ENCODE data around the gene GLS2.
"Not testable (repeated sequence)": the region's sequence is repeated elsewhere in the genome, so short reads cannot be mapped to it uniquely, and the experiment has no call there.

The GLS2 gene

DNA sequence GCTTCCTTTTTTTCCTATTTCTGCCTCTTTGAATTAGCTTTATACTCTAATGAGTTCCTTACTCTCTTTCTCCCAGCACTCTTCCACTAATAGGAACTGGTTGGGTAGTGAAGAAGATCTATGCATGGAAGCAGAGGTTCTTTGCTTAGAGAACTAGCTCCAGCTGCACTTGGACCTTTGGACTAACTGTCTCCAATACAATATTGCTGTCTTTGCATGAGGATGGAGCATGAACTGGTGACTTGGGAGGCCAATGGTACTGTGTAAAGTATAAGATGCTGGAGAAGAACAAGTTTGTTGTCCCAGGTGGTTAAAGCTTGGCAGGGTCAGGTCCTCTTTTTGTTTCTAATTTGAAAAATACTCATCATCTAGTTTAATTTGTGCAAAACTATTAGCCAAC, 2.4 kb upstream of the GLS2 start:
- no peak for DNase-seq

DNA sequence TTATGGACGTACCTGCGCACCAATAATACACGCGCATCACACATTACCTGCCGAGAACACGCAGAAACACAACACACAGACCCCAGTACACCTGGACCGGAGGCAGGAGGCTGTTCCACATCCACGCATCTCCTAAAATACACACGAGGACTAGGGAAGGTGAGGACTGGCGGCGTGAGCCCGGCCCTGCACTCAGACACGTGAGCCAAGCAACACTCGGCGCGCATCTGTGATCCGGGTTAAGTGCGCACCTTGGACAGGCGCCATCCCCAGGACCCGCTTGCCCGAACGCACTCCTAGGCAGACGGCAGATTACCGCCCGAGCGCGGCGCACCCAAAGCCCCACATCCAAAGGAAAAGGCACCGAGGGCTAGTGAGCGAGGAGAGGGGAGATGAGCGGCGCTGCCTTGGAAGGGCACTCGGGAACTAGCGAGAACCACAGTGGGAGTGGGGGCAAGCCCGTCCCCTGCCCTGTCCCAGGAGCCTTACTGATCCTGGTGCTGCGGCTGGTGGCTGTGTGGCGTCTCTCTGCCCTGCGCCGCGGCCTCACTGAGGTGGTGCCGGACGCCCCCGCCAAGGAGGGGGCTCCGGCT, 417 bp downstream of the GLS2 start:
- no peak for DNase-seq

DNA sequence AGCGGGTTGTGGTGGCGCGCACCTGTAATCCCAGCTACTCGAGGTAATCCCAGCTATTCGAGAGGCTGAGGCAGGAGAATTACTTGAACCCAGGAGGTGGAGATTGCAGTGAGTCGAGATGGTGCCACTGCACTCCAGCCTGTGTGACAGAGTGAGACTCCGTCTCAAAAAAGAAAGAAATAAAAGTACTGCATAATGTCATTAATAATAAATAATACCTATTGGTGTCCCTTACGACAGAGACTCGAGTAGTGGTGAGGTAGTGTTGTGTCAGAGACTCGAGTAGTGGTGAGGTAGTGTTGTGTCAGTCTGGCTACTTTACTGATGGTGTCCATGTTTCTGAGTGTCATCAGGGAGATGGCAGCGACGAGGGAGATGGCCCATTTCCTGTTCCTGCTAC, 1.3 kb downstream of the GLS2 start:
- DNase-seq, result no peak

GRCh38 chr12:56484566-56484965, 3.4 kb downstream of the GLS2 start:
- no peak for DNase-seq

- DNase-seq, result no peak
Measured at GRCh38 chr12:56479625-56480024, 8.3 kb downstream of the GLS2 start.

- DNase-seq, result no peak
Measured at GRCh38 chr12:56477521-56478225, 10.3 kb downstream of the GLS2 start.

- DNase-seq, result no peak
Measured at GRCh38 chr12:56476972-56477432, 11.0 kb downstream of the GLS2 start.

GRCh38 chr12:56476143-56476542, 11.8 kb downstream of the GLS2 start:
- DNase-seq, result no peak

DNA sequence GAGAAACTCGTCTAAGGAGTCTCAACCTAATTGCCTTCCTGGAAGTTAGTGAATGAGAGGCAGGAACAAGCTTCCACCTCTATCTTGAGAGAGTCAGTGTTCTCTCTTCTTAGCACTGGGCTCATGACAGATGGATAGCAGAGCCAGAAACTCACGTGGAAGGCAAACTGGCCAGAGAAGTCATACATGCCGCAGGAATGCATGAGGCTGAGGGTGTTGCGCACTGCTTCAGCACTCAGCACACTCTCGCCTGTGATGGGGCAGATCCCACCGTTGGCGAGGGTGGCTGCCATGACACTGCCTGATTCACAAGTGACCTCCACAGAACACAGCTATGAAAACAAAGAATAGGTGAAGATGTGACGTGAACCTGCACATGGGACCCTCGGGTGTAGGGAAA, 13.6 kb downstream of the GLS2 start:
- DNase-seq, result no peak

DNA sequence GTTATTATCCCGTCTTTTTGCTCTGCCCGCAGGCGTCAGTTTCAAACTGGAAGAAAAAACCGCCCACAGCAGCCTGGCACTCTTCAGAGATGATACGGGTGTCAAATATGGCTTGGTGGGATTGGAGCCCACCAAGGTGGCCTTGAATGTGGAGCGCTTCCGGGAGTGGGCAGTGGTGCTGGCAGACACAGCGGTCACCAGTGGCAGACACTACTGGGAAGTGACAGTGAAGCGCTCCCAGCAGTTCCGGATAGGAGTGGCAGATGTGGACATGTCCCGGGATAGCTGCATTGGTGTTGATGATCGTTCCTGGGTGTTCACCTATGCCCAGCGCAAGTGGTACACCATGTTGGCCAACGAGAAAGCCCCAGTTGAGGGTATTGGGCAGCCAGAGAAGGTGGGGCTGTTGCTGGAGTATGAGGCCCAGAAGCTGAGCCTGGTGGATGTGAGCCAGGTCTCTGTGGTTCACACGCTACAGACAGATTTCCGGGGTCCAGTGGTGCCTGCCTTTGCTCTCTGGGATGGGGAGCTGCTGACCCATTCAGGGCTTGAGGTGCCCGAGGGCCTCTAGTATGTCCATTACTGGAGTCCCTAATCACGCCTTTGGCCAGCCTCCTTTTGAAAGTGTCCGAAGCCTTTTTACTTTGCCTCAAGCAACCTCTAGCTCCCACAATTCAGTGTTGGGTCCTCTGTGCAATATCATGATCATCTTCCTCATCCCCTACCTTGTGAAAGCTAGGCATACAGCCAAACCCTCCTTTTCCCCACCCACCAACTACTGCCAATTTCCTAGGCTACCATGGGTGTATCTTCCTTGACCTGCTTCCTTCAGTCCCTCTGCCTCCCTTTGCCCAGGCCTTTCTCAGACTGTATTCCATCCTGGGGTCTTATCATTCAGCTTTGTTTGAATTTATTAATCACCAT, 18.7 kb downstream of the GLS2 start:
- DNase-seq, result peak in 2 of 3 donors; percentile 22 to 25

- peak; percentile 97 to 98 (median 98) for DNase-seq
Measured at GRCh38 chr12:56468216-56469006, 19.6 kb downstream of the GLS2 start, which contains the start of gene SPRYD4. TSS of gene SPRYD4 (plus strand) at chr12:56468578. CDS start at chr12:56468592, 14 bp downstream.

GRCh38 chr12:56462565-56462964, 25.4 kb downstream of the GLS2 start:
- no peak for DNase-seq

DNA sequence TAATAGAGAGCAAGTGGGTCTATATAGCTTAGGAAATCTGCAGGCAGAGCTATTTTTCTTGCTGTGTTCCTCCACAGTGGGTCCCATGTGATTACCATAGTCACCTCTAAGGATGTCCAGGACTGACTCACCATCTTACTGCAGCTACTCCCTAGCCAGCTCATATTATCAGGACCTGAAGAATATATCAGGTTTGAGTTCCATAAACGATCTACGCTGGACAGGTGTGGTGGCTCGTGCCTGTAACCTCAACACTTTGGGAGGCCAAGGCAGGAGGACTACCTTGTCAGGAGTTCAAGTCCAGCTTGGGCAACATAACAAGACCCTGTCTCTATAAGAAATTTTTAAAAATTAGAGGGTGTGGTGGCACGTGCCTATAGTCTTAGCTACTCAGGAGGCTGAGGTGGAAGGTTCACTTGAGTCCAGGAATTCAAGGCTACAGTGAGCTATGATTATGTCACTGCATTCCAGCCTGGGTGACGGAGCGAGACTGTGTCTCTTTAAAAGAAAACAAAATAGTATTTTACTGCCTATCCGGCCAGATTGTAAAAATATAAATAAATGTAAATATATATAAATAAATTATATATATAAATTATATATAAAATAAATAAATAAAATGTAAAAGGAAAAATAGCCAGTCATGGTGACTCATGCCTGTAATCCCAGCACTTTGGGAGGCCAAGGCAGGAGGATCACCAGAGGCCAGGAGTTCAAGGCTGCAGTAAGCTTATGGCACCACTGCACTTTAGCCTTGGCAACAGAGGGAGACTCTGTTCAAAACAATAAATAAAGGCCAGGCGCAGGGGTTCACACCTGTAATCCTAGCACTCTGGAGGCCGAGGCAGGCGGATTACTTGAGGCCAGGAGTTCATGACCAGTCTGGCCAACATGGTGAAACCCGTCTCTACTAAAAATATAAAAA, 26.5 kb downstream of the GLS2 start:
- DNase-seq, result peak; percentile 16 to 27 (median 26)

DNA sequence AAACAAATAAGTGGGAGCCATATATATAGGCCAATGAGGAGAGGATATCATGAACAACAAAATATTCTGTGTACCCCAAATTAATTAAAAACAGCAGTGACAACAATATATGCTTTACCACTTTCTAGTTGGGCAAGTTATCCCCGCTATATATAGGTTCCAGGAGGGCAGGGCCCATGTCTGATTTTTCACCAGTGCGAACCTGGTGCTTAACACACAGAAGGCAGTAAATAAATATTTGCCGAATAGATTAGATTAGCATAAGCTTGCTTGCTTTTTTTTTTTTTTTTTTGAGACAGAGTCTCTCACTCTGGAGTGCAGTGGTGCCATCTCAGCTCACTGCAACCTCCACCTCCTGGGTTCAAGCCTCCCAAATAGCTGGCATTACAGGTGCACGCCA, 30.1 kb downstream of the GLS2 start:
- no peak for DNase-seq

DNA sequence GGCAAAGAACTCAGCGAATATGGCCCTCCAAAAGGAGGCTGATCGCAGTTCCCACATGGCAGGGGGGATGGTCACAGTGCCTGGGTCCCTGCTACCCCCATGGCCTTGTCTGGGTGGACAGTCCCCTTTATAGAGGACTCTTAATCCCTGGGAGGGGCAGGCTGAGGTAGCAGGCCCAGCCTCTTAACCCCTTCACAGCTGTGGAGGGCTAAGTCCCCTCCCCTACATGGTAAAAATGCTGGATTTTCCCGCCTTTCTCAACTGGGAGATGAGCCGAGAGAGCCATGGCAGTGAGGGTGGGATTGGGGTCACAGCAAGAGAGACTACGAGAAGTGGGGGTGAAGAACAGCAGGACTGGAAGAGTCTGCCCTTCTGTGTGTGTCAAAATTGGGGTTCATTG, 33.4 kb downstream of the GLS2 start, which contains the start of gene MIP:
MIP (minus strand) TSS at position 101 of the 400 bp plus-strand sequence; CDS start at position 57, 44 bp downstream.
- DNase-seq, result no peak

GRCh38 chr12:56451147-56451546, 36.8 kb downstream of the GLS2 start:
- no peak for DNase-seq

DNA sequence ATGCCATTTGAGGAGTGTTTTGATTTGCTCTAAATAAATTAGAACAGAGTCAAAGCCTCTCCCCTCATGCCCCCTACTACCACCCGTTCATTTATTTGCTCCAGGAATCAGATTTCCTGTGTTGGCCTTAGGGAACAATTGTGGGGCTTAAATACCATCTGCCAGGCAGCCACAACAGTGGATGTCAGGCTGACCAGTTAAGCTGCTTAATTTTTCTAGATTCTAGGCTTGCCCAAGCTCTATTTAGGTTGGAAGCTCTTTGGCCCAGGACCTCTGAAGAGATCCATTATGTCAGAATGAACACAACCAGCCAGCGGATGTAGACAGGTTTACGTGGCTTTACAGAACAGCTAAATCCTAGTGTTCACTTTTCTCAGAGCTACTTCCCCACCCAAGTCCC, 37.7 kb downstream of the GLS2 start:
- no peak for DNase-seq

DNA sequence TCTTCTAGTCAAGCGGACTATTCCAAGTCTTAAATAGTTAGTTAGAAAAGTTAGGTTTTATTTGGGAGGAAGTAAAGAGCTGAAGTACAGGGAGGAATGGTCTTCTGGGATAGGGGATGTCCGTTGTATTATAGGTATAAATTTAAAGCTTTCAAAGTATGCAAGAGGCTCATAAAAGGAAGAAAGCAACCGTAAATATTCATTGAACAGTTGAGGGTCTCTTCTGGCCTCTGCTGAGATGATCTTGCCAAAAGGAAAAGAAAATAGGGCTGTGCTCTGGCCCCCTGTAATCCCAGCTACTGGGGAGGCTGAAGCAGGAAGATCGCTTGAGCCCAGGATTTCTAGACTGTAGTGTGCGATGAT, 38.4 kb downstream of the GLS2 start:
- DNase-seq, result no peak

- peak; percentile 93 to 96 (median 95) for DNase-seq
Measured at GRCh38 chr12:56448860-56449621, 38.9 kb downstream of the GLS2 start, which contains the start of gene TIMELESS. TSS of gene TIMELESS (minus strand) at chr12:56449426. CDS start at chr12:56434170, 15,256 bp downstream.

- not testable (repeated sequence) for DNase-seq
Measured at GRCh38 chr12:56443208-56443607, 44.8 kb downstream of the GLS2 start.

Measured in suppressor macrophage treated with lipopolysaccharide for 1 hour (primary cell).